Anterior cingulate cortex (tissue), 58 donors: ENCODE data around the gene TCF12.

Experiments
- DNase-seq, 58 donors: peaks; one replicate each; lab custom pipeline; 2025; lab: John Stamatoyannopoulos, UW

Gene TCF12

GRCh38 chr15:57305009-57305408 is 386.6 kb downstream of the TCF12 start:
- DNase-seq = no peak

- peak in 55 of 58 donors; percentile 14 to 85 (median 58) for DNase-seq
Measured at GRCh38 chr15:57306161-57306943, 387.9 kb downstream of the TCF12 start.

- DNase-seq = no peak
Measured at GRCh38 chr15:57306944-57307411, 388.5 kb downstream of the TCF12 start.

GRCh38 chr15:57307527-57308169 is 389.2 kb downstream of the TCF12 start:
- no peak for DNase-seq

- DNase-seq = no peak
Measured at GRCh38 chr15:57308170-57308545, 389.7 kb downstream of the TCF12 start.

- DNase-seq = no peak
Measured at GRCh38 chr15:57309856-57310760, 391.7 kb downstream of the TCF12 start.

- DNase-seq = no peak
Measured at GRCh38 chr15:57310876-57311275, 392.4 kb downstream of the TCF12 start.

GRCh38 chr15:57312006-57312317 is 393.5 kb downstream of the TCF12 start:
- DNase-seq = no peak

- no peak for DNase-seq
Measured at GRCh38 chr15:57312318-57313133, 394.1 kb downstream of the TCF12 start.

GRCh38 chr15:57313134-57313483 is 394.7 kb downstream of the TCF12 start:
- DNase-seq = no peak

GRCh38 chr15:57314221-57314620 is 395.8 kb downstream of the TCF12 start:
- DNase-seq = no peak

GRCh38 chr15:57316451-57316850 is 398.0 kb downstream of the TCF12 start:
- no peak for DNase-seq

GRCh38 chr15:57319226-57319918 is 400.9 kb downstream of the TCF12 start:
- no peak for DNase-seq

GRCh38 chr15:57319919-57320560 is 401.6 kb downstream of the TCF12 start:
- no peak for DNase-seq

GRCh38 chr15:57320631-57321220 is 402.3 kb downstream of the TCF12 start:
- DNase-seq = peak in 2 of 58 donors; percentile 10 to 35

GRCh38 chr15:57321485-57321884 is 403.0 kb downstream of the TCF12 start:
- DNase-seq = no peak

GRCh38 chr15:57321973-57322601 is 403.6 kb downstream of the TCF12 start:
- DNase-seq = no peak

GRCh38 chr15:57322602-57323250 is 404.3 kb downstream of the TCF12 start:
- DNase-seq = no peak
